Measurements from ENCODE around the gene COBL.

Gene COBL

GRCh38 chr7:51140199-51141164 lies 176.1 kb downstream of the COBL start:
- no peak for DNase-seq (ENCODE audit: low read depth)

GRCh38 chr7:51139796-51140195 lies 176.8 kb downstream of the COBL start:
- no peak for DNase-seq (ENCODE audit: low read depth)

GRCh38 chr7:51138123-51139085 lies 178.2 kb downstream of the COBL start:
- no peak for DNase-seq (ENCODE audit: low read depth)

GRCh38 chr7:51135576-51135975 lies 181.0 kb downstream of the COBL start:
- DNase-seq (ENCODE audit: low read depth), result no peak

GRCh38 chr7:51134013-51134441 lies 182.6 kb downstream of the COBL start:
- DNase-seq (ENCODE audit: low read depth), result no peak

DNA sequence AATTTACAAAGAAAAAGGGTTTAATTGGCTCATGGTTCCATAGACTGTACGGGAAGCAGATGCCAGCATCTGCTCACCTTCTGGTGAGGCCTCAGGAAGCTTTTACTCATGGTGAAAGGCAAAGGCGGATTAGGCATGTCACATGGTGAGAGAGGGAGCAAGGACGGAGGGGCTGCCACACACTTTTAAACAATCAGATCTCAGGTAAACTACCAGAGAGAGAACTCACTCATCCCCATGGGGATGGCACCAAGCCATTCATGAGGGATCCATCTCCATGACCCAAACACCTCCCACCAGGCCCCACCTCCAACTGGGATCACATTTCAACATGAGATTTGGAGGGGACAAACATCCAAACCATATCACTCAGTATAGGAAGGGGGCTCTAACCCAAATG lies 183.9 kb downstream of the COBL start:
- no peak for DNase-seq (ENCODE audit: low read depth)

- no peak for DNase-seq (ENCODE audit: low read depth)
Observed at GRCh38 chr7:51129527-51130472, 186.8 kb downstream of the COBL start.

GRCh38 chr7:51128545-51129435 lies 187.8 kb downstream of the COBL start:
- no peak for DNase-seq (ENCODE audit: low read depth)

DNA sequence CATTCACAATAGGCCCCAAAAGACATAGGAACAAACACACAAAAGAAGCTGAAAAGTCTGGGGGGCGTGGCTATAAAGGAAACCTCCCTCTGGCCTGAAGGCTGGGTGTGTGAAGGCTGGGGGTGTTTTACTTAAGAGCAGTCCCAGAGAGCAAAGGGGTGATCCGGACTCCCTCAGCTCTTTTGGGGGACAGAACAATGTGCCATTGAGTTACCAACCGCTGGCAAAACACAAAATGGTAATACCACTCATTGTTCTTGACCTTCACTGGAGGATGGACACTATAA lies 189.0 kb downstream of the COBL start:
- no peak for DNase-seq (ENCODE audit: low read depth)

- DNase-seq (ENCODE audit: low read depth), result no peak
Observed at GRCh38 chr7:51126813-51127617, 189.6 kb downstream of the COBL start.

GRCh38 chr7:51126324-51126723 lies 190.3 kb downstream of the COBL start:
- no peak for DNase-seq (ENCODE audit: low read depth)

- no peak for DNase-seq (ENCODE audit: low read depth)
Observed at GRCh38 chr7:51124321-51124720, 192.3 kb downstream of the COBL start.

DNA sequence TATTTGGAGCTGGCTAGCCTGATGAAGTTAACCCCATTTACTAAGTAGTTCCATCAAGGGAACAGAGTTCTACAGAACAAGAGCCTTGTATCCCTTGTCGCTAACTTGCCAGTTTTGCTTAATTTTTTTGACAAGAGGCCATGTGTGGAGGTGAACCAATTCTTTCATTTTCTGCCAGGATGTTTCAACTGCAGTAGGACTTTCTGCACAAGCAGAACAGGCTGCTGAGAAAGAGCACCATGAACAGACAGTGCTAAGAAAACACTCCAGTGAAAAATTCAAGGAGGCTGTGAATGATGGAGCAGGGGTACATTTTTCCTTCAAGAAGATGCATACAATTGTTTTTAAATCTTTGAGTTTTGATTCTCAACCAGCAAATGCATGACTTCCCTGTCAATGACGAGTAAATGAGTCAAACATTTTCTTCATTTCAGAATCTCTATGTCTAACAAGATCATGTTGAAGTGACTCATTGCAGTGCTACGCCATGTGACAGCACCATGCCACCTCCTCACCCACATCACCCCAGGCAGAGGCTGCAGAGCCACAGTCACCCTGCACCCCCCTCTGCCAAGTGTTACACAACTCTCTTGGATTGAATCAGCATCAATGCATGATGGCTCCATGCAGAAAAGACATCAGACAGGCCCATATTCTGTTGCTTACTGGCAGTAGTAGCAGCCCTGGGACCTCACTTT lies 193.1 kb downstream of the COBL start:
- DNase-seq (ENCODE audit: low read depth), result peak; percentile 66

DNA sequence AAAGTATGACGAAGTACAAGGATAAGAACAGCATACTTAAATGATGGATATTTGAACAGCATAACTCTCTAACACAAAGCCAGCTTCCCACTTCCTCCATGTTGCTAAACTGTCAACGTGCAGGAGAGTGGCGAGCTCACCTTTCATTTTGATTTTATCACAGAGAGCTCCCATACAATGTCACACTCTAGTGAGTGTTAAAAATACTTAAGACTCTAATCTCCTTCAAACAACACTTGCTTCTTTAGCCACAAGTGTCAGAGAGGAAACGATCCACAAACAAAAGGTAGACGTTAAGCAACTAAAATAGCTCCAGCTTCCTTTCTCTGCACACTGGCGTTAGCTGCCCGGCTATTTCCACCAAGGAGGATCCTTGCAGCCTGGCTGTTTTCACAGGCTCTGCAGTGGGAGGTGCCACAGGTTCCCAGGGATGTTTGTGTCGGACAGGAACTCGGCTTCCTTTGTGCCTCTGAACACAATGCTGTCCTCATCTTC lies 194.6 kb downstream of the COBL start:
- DNase-seq (ENCODE audit: low read depth), result no peak

- DNase-seq (ENCODE audit: low read depth), result no peak
Observed at GRCh38 chr7:51121036-51121790, 195.4 kb downstream of the COBL start.

DNA sequence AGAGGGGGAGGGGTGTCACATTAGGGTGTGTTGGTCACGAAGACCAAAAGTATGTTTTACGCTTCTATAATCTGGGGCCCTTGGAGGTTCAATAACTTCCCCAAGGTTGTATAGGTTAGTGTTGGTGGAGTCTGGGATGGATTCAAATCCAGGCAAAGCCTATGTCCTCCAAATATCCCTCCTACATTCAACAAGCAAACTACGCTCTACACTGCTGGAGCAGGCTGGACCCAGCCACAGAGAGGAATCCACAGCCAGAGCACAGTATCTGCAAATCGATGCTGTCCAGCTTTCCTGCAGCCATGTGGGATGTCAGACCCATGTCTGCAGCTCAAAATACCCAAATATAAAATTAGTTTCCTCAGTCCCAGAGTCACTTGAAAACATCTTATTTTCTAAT lies 198.0 kb downstream of the COBL start:
- no peak for DNase-seq (ENCODE audit: low read depth)

GRCh38 chr7:51114501-51114900 lies 202.1 kb downstream of the COBL start:
- no peak for DNase-seq (ENCODE audit: low read depth)

- no peak for DNase-seq (ENCODE audit: low read depth)
Observed at GRCh38 chr7:51113962-51114361, 202.6 kb downstream of the COBL start.

Measured in activated T-cell treated with anti-CD3 and anti-CD28 coated beads for 48 hours (primary cell).